Ovary (tissue), 3 donors: ENCODE measurements around the gene GRIK1.

Experiments used
- CTCF ChIP-seq, 3 donors: fragments of 450-650 bp in 2 of 3; fragments of 200-600 bp in 1 of 3; IDR thresholded peaks; one replicate each; pipeline versions ENCODE4 v1.5.1 to v1.8.0; 2016 to 2022; ENCODE audit warnings: antibody characterized with exemption in 3 of 3, mild to moderate bottlenecking in 1 of 3
- EP300 ChIP-seq: sonication (generic); formaldehyde crosslinking; IDR thresholded peaks from one replicate; pipeline ENCODE4 v1.6.1; 2017; ENCODE audit warnings: antibody characterized with exemption
- POLR2A ChIP-seq: fragments of 450-650 bp; IDR thresholded peaks from one replicate; pipeline ENCODE4 v1.6.1; 2017; ENCODE audit warnings: antibody characterized with exemption, mild to moderate bottlenecking, moderate library complexity
- donor health status: DM: no; HTN: no; CAD: no.

GRCh38 chr21:29875036-29875716 is 64.6 kb downstream of the GRIK1 start:
- TF ChIP-seq CTCF (IDR thresholded peaks at IDR 0.05) (no peak), POLR2A (no peak), EP300 (no peak)
